ENCODE measurements around the gene CCDC27.

GRCh38 chr1:3761296-3762010 lies 9.2 kb downstream of the CCDC27 start:
- no peak for TF ChIP-seq CTCF (IDR thresholded peaks at IDR 0.05)
- TF ChIP-seq ZFX (IDR thresholded peaks at IDR 0.05; ENCODE audit: borderline replicate concordance): no peak

Data from 22Rv1 (cell line).